Erythroblast (primary cell): ENCODE data around the gene ZNF688.

ENCODE experiments used
- DNase-seq, 2 experiments: peaks; one replicate each; lab custom pipeline; 2025; lab: John Stamatoyannopoulos, UW
- GATA1 ChIP-seq: IDR thresholded peaks from 2 replicates; pipeline ENCODE4 v1.6.1; 2011; ENCODE audit warnings: low read depth, mild to moderate bottlenecking, control low read depth, low read length, moderate library complexity
- POLR2A ChIP-seq: IDR thresholded peaks from 2 replicates; pipeline ENCODE4 v1.6.1; 2011; ENCODE audit warnings: mild to moderate bottlenecking, low read length

Gene ZNF688

DNA sequence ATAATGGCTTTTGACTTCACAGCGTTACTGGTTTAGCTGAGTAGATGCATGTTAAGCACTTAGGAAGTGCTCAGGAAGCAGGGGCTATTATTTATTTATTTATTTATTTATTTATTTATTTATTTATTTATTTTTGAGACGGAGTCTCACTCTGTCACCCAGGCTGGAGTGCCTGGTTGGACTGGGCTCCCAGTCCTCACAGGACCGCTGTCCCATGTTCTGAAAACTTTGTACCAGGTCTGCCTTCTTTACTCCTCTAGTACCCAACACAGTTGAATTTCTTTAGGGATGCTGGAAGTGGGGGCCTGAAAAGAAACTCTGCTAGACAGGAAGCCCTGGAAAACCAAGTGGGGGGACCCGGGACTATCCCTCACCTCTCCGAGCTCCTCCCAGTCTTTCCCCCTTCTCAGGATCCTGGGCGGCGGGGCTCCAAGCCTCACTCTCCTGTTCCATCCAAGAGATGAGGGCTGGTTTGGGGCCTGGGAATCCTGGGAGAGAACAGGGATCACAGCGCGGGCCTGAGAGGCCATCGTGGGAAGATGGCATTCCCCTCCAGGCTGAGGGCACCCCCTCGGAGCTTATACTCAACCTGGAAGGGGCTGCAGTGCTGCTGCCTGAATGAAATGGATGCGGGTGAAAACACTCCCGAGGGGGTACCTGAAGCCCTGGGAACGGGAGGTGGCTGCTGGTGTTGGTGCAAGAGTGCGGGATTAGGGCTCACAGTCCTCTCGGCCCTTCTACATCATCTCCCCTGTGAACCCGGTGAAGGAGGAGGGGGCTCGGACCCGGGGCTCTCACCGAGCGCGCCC lies 674 bp downstream of the ZNF688 start:
- TF ChIP-seq POLR2A (no peak), GATA1 (no peak)
- DNase-seq, result no peak

DNA sequence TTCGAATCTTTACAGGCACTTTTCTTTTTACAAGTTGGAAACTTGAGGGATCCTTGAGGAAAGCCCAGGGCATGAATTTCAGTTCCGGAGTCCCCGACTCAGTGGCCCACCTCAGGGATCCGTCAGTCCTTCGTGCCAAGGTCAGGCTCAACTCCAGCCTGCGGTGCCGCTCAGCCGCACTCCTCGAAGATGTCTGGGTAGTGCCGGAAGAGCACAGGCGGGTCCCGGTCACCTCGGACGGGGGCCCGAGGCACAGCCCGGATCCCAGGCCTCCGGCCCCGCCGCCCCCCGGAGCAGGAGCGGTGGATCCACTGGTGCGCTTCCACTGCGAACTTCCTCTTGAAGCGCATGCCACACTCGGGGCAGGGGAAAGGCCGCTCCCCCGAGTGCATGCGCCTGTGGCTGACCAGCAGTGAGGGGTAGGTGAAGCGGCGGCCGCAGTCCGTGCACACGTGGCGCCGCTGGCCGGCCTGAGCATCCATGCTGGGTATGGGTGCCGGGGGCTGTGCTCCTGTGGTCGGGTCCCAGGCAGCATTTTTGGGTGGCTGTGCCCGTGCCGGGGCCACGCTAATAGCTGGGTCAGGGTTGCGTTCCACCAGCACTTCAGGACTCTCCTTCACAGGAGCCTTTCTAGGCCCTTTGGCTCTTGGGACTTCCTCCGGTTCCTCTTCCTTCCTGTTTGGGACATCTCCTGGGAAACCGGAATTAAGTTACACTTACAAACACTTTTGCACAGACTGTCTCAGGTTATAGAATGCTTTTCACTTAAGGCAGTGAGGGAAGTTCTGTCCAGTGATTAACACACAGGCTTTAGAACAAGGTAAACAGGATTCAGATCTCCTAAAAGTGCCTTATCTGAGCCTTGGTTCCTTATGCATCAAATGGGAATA lies 1.5 kb downstream of the ZNF688 start:
- no peak for DNase-seq
- TF ChIP-seq POLR2A (no peak), GATA1 (no peak)

DNA sequence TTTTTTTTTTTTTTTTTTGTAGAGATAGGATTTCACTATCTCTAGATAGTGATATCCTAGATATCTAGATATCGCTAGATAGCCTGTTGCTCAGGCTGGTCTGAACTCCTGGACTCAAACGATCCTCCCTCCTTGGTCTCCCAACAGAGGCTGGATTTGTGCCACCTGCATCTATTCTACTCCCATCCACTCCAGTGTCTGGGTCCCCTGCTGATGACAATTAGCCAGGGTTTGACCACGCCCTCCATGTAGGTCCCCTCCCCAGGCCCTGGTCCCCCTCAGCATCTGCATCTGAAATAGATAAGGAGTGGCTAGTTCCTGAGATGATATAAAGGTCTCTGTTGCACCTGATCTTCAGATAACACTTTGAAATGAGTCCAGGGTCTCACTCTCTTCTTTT lies 2.2 kb downstream of the ZNF688 start:
- TF ChIP-seq POLR2A, result no peak
- TF ChIP-seq GATA1, result no peak
- DNase-seq, result no peak

DNA sequence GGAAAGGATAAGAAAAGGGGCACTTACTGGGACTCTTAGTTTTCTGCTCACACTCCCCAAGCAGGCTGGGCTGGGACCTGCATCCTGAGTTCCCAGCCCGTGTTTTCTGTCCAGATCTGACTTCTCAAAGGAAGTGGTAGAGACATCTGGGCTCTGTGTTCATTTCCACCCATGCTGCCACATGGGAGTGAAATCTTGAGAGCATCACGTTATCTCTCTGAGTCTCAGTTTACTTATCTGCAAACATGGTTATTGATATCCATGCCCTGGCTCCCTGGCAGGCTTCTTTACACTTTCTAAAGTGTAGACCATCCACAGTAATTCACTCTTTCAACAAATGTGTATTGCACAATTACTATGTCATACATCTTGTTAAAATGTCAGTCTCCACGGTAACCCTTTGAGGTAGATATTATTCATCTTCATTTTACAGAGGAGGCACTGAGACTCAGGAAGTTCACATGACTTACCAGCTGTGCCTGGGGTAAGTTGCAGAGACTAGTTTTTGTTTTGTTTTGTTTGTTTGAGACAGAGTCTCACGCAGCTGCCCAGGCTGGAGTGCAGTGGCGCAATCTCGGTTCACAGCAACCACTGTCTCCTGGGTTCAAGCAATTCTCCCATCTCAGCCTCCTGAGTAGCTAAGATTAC lies 3.4 kb downstream of the ZNF688 start:
- TF ChIP-seq POLR2A (no peak), GATA1 (no peak)
- DNase-seq, result no peak

DNA sequence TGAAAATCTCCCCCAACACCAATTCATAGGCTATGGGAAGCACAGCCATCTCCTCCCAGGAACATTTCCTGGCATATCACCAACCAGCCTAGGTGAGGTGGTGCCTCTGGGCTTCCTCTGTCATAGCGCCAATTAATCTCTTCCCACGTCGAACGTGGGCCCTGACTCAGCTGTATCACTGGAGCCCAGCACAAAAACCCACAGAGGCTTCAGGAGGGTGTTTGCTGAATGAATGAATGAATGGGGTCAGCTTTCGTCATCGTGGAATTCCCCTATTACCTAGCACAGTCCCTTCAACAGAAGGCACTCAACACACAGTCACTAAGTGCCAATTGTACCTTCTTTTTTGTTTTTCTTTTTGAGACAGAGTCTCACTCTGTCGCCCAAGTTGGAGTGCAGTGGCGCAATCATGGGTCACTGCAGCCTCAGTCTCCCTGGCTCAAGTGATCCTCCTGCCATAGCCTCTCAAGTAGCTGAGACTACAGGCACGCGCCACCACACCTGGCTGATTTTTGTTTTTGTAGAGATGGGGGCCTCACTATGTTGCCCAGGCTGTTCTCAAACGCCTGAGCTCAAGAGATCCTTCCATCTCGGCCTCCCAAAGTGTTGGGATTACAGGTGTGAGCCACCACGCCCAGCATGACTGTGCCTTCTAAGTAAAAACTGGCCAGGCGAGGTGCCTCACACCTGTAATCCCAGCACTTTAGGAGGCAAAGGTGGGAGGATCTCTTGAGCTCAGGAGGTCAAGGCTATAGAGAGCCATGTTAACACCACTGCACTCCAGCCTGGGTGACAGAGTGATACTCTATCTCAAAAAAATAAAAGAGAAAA lies 4.1 kb downstream of the ZNF688 start:
- TF ChIP-seq GATA1, result no peak
- TF ChIP-seq POLR2A, result no peak
- DNase-seq, result no peak

DNA sequence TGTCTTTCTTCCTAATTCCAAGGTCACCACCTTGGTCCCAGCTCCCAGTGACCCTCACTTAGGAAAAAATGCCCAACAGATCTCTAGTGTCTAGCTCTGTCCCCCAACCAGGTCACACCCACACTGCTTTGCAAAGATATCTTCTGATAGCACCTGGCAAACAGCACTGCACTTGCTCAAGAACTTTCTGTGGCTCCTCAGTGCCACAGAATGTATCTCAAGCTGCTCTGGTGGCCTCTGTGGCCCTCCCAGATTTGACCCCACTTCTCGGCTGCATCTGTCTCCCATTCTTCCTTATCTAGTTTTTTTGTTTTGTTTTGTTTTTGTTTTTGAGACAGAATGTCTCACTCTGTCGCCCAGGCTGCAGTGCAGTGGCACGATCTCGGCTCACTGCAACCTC lies 5.0 kb downstream of the ZNF688 start:
- no peak for TF ChIP-seq GATA1
- TF ChIP-seq POLR2A, result no peak
- DNase-seq, result no peak

DNA sequence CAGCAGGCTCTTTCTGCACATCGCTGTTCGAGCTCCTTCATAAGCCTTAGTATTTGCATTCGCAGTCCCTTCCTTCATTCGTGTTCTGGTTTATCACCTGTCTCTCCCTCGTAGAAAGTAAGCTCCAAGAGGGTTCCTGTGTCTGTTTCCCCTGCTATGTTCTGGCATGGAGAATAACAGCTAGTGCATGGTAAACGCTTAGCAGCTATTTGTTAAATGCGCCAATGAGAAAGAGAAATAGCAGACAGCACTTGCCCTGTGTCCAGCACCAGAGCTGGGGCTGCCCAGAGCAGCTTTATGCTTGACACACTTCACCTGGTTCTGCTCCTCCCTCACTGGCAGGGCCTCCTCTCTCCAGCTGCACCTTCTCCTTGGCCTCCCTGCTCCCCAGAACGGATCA lies 5.5 kb downstream of the ZNF688 start:
- DNase-seq, result no peak
- TF ChIP-seq GATA1 (no peak), POLR2A (no peak)

DNA sequence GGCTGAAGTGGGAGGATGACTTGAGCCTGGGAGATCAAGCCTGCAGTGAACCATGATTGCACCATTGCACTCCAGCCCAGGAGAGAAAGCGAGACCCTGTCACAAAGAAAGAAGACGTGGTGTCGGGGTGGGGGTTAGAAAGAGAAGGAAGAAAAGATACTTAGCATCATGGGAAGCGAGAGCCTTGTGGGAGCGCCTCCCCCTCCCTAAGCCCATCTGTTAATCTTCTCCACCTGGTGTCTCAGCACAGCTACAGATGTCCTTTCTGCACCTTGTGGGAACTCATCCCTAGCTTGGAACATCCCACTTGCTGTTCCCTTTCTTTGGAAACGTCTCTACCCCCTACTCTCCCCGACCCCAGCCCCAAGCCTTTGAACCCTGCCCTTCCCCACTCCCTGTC lies 6.0 kb downstream of the ZNF688 start:
- DNase-seq, result no peak
- TF ChIP-seq GATA1, result no peak
- no peak for TF ChIP-seq POLR2A

DNA sequence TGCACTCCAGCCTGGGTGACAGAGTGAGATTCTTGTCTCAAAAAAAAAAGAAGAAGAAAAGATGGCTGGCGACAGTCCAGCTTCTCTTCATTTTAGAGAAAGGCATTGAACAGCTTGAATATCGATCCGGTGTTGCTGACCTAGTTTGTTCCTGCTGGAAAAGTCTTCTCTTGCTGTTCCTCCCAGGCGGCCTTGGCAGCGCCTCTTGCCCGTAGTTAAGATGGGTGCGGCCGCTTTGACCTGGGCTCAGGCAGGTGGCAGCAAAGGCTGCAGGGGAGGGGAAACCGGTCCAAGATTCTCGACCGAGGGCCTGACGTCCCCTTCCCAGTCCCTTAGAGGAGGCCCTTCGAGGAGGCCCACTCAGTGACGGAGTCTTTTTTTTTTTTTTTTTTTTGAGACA lies 9.5 kb downstream of the ZNF688 start:
- TF ChIP-seq GATA1, result no peak
- no peak for TF ChIP-seq POLR2A
- no peak for DNase-seq

DNA sequence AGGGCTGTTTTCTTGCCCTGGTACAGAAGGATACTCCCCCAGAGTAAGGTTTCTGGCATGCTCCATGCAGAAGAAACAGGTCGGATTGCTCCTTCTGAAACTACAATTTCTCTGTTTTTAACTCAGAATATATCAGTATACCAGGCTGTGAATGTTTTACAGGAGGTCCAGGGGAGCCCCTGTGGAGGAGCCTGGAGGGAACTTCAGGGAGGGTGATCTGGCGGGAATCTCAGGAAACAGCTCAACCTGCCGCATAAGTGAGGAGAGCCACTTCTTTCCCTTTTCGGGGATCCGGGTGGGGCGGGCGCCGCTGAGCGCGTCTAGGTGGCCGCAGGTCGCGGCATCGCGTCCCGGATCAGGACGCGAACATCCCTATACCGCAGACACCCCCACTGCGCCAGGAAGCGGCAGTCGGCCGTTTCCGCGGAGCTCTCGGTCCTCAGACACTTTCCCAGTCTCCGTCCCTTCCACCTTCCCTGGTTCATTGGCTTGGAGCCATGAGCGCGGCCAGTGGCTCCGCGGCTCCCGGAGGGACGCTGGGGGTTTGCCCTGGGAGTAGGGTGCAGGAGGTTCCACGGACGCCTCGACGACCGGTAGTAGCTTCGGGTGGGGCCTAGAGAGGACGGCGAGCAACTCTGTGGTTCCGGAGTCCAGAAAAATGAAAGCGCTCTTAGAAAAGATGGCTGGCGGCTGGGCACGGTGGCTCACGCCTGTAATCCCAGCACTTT lies 10.3 kb downstream of the ZNF688 start:
- TF ChIP-seq GATA1 (no peak), POLR2A (peak; percentile 34)
- no peak for DNase-seq

DNA sequence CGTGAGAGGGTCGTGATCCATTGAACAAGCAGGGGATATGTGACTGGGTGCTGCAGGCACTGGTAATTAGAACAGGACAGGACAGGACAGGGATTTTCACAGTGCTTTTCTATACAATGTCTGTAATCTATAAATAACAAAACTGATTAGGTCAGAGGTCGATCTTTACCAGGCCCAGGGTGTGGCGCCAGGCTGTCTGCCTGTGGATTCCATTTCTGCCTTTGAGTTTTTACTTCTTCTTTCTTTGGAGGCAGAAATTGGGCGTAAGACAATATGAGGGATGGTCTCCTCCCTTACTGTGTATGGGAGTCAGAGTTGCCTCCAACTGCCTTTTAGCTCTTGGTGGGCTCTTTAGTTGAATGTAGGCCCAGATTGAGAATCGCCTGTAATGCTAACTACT lies 11.8 kb downstream of the ZNF688 start:
- no peak for TF ChIP-seq GATA1
- TF ChIP-seq POLR2A, result no peak
- no peak for DNase-seq

DNA sequence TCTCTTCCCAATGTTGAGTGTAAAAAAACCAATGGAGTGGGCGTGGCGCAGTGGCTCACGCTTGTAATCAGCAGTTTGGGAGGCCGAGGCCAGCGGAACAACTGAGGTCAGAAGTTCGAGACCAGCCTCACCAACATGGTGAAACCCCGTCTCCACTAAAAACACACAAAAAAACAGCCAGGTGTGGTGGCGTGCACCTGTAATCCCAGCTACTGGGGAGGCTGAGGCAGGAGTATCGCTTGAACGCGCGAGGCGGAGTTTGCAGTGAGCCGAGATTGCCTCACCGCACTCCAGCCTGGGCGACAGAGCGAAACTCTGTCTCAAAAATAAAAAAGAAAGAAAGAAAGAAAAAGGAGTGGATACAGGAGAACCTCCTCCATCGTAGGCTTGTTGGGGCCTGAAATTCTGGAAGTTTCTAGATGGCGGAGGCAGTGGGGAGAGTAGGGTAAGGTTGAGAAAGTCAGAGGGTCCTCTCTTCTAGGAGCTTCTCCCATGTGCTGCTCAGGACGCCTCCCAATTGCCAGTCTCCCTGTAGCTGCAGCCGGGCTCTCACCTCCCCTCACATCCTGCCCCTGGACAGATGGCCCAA lies 12.6 kb downstream of the ZNF688 start:
- no peak for DNase-seq
- no peak for TF ChIP-seq POLR2A
- TF ChIP-seq GATA1, result no peak
